GM23248 (cell line): ENCODE data around the gene SYS1.

Experiments used
- EZH2 ChIP-seq: fragments of 200-600 bp; sonication (generic); IDR thresholded peaks from 2 replicates; pipeline ENCODE4 v1.6.1; 2018; ENCODE audit warnings: antibody characterized with exemption, mild to moderate bottlenecking; ENCODE audit not compliant: insufficient read depth, poor library complexity, severe bottlenecking
- EZH2phosphoT487 ChIP-seq: fragments of 200-600 bp; sonication (generic); IDR thresholded peaks from 2 replicates; pipeline ENCODE4 v1.6.1; 2018; ENCODE audit warnings: antibody characterized with exemption, moderate library complexity, mild to moderate bottlenecking, low read depth; ENCODE audit not compliant: insufficient read depth

GRCh38 chr20:45372241-45372640 lies 9.3 kb downstream of the SYS1 start:
- TF ChIP-seq EZH2: no peak
- TF ChIP-seq EZH2phosphoT487: no peak
